ENCODE data around the gene RASSF4.

The RASSF4 gene, protein sequence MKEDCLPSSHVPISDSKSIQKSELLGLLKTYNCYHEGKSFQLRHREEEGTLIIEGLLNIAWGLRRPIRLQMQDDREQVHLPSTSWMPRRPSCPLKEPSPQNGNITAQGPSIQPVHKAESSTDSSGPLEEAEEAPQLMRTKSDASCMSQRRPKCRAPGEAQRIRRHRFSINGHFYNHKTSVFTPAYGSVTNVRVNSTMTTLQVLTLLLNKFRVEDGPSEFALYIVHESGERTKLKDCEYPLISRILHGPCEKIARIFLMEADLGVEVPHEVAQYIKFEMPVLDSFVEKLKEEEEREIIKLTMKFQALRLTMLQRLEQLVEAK

DNA sequence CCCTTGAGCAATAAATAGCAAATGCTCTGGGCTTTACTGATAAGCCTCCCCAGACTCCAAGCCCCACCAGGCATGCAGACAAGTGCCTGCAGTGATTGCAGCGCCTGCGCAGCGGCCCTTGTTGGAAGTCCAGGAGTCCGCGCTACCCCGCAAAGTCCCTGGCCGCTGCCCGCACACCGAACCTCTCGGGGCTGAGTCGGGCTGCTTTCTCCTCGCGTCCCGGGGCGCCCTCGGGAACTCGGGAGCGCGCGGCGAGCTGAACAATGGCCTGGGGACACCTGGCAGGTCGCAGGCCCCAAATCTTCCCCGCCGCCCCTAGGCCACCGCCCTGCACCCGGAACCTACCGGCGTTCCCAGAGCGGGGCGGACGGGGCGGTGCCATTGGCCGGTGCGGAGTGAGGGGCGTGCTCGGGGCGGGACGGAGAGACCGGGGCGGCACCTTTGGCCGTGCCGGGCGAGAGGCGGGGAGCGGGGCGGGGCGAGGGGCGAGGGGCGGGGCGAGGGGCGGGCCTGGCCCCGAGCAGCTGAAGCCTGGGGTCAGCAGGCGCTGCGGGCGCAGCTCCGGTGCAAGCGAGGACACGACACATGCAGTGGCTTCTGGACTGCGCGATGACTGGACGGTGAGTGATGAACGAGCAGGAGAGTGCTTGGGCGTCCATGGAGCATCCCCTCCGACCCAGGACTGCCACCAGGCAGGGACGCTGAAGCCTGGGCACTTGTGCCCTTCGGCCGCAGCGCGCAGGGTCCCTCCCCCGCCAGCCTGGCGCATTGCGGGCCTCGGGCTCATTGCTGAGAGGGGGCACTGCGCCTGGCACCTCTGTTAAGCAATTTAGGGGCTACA lies at the start of gene RASSF4:
Gene RASSF4, plus strand, starts transcription at position 556 of the 841 bp plus-strand sequence. CDS start 10,401 bp downstream, outside the sequence.
- Histone ChIP-seq H3K27me3 (ENCODE audit: control insufficient read depth in 2 of 2, insufficient read depth in 2 of 2, low read length in 2 of 2) (no peaks in the 10 kb centered on the region), H3K36me3 (ENCODE audit: control insufficient read depth in 2 of 2, insufficient read depth in 2 of 2, low read length in 2 of 2) (peaks cover 0 to 3% of the 10 kb centered on the region in 2 donors), H3K27ac (ENCODE audit: low read depth in 2 of 2, low read length in 2 of 2) (peak within 1 kb of the TSS; percentile 89), H3K4me3 (ENCODE audit: low read length in 2 of 2) (peak within 1 kb of the TSS; percentile 82 to 90), H3K9me3 (ENCODE audit: control insufficient read depth in 2 of 2, low read length in 2 of 2) (no peaks in the 10 kb centered on the region), H3K4me1 (ENCODE audit: control insufficient read depth in 2 of 2, insufficient read depth in 2 of 2, low read length in 2 of 2) (peaks cover 32% of the 10 kb centered on the region in 2 donors), H3K9ac (ENCODE audit: low read depth in 1 of 2, low read length in 2 of 2) (peak within 1 kb of the TSS; percentile 83 to 89)

DNA sequence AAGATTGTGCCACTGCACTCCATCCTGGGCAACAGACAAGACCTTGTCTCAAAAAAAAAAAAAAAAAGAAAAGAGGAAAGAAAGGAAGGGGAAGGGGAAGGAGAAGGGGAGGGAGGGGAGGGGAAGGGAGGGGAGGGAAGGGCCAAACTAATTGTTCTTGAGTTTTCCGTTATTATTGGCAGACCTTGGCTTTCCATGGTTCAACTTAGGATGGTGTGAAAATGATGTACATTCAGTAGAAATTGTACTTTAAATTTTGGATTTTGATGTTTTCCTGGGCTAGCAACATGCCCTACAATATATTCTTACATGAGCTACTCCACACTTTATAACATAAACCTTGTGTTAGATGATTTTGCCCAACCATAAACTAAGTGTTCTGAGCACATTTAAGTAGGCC lies 49.7 kb upstream of the RASSF4 start:
- Histone ChIP-seq H3K27ac (ENCODE audit: low read depth in 2 of 2, low read length in 2 of 2) (peak overlapping the region in 1 of 2 donors; percentile 80), H3K9ac (ENCODE audit: low read depth in 1 of 2, low read length in 2 of 2) (no peak overlapping the region), H3K27me3 (ENCODE audit: control insufficient read depth in 2 of 2, insufficient read depth in 2 of 2, low read length in 2 of 2) (no peaks in the 10 kb centered on the region), H3K4me1 (ENCODE audit: control insufficient read depth in 2 of 2, insufficient read depth in 2 of 2, low read length in 2 of 2) (peaks cover 24 to 38% of the 10 kb centered on the region in 2 donors), H3K36me3 (ENCODE audit: control insufficient read depth in 2 of 2, insufficient read depth in 2 of 2, low read length in 2 of 2) (no peaks in the 10 kb centered on the region), H3K9me3 (ENCODE audit: control insufficient read depth in 2 of 2, low read length in 2 of 2) (no peaks in the 10 kb centered on the region), H3K4me3 (ENCODE audit: low read length in 2 of 2) (no peak overlapping the region)

DNA sequence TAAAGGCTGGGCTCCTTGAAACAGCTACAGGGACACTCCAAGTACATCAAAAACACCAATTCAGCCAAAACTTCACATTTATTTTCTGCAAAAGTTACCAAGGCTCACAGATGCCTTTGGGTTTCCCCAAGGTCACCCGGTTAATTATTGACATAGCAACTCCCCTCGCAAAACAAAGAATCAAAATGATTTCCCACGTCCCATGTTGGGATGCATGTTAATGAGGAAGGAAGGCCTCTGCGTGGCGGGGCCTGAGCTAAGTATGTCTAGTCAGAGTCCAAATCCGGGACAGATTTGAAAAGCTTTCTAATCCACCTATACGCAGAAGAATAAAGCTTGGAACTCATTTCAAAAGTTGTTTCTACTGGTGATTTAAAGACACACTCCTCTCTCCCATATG lies 49.0 kb upstream of the RASSF4 start:
- no peaks in the 10 kb centered on the region for H3K9me3 ChIP-seq (ENCODE audit: control insufficient read depth in 2 of 2, low read length in 2 of 2)
- H3K9ac ChIP-seq (ENCODE audit: low read depth in 1 of 2, low read length in 2 of 2), result peak overlapping the region in 1 of 2 donors; percentile 41
- no peaks in the 10 kb centered on the region for H3K36me3 ChIP-seq (ENCODE audit: control insufficient read depth in 2 of 2, insufficient read depth in 2 of 2, low read length in 2 of 2)
- peaks cover 24 to 38% of the 10 kb centered on the region in 2 donors for H3K4me1 ChIP-seq (ENCODE audit: control insufficient read depth in 2 of 2, insufficient read depth in 2 of 2, low read length in 2 of 2)
- peak overlapping the region; percentile 80 to 85 for H3K27ac ChIP-seq (ENCODE audit: low read depth in 2 of 2, low read length in 2 of 2)
- no peaks in the 10 kb centered on the region for H3K27me3 ChIP-seq (ENCODE audit: control insufficient read depth in 2 of 2, insufficient read depth in 2 of 2, low read length in 2 of 2)
- peak overlapping the region; percentile 4 to 36 for H3K4me3 ChIP-seq (ENCODE audit: low read length in 2 of 2)

DNA sequence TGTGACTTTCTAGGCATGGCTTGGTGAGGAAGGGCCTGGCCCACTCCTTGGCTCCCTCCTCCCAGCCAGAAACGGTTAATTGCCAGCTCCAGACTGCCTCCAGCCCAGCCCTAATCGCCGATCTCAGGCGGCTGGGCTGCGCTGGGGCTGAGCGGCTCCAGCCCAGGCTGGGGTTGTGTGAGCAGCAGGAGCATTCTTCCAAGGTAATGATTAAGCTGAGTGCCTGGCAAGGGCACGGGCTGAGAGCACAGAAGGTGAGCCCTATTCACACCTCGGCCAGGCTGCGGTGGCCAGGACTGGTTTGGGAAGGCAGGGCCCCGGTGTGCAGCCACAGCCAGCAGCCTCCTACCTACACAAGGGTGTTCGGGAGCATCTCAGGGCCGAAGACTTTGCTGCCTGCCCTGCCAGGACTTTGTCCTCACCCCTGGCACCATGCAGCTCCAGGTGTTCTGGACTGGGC lies 48.5 kb upstream of the RASSF4 start, which contains the start of gene TMEM72:
Gene TMEM72, plus strand, starts transcription at position 257 of the 460 bp plus-strand sequence. Its CDS starts 176 bp downstream, at position 433.
- no peaks in the 10 kb centered on the region for H3K9me3 ChIP-seq (ENCODE audit: control insufficient read depth in 2 of 2, low read length in 2 of 2)
- peak within 1 kb of the TSS; percentile 38 to 65 for H3K4me3 ChIP-seq (ENCODE audit: low read length in 2 of 2)
- H3K4me1 ChIP-seq (ENCODE audit: control insufficient read depth in 2 of 2, insufficient read depth in 2 of 2, low read length in 2 of 2), result peaks cover 24 to 38% of the 10 kb centered on the region in 2 donors
- H3K27me3 ChIP-seq (ENCODE audit: control insufficient read depth in 2 of 2, insufficient read depth in 2 of 2, low read length in 2 of 2), result no peaks in the 10 kb centered on the region
- H3K9ac ChIP-seq (ENCODE audit: low read depth in 1 of 2, low read length in 2 of 2), result peak within 1 kb of the TSS; percentile 41 to 43
- no peaks in the 10 kb centered on the region for H3K36me3 ChIP-seq (ENCODE audit: control insufficient read depth in 2 of 2, insufficient read depth in 2 of 2, low read length in 2 of 2)
- peak within 1 kb of the TSS; percentile 80 to 85 for H3K27ac ChIP-seq (ENCODE audit: low read depth in 2 of 2, low read length in 2 of 2)

- no peaks in the 10 kb centered on the region for H3K27me3 ChIP-seq (ENCODE audit: control insufficient read depth in 2 of 2, insufficient read depth in 2 of 2, low read length in 2 of 2)
- no peaks in the 10 kb centered on the region for H3K9me3 ChIP-seq (ENCODE audit: control insufficient read depth in 2 of 2, low read length in 2 of 2)
- peak overlapping the region; percentile 38 to 65 for H3K4me3 ChIP-seq (ENCODE audit: low read length in 2 of 2)
- peak overlapping the region in 1 of 2 donors; percentile 41 for H3K9ac ChIP-seq (ENCODE audit: low read depth in 1 of 2, low read length in 2 of 2)
- H3K4me1 ChIP-seq (ENCODE audit: control insufficient read depth in 2 of 2, insufficient read depth in 2 of 2, low read length in 2 of 2), result peaks cover 24 to 38% of the 10 kb centered on the region in 2 donors
- peak overlapping the region; percentile 80 to 85 for H3K27ac ChIP-seq (ENCODE audit: low read depth in 2 of 2, low read length in 2 of 2)
- H3K36me3 ChIP-seq (ENCODE audit: control insufficient read depth in 2 of 2, insufficient read depth in 2 of 2, low read length in 2 of 2), result no peaks in the 10 kb centered on the region
Observed at GRCh38 chr10:44911951-44912350, 47.7 kb upstream of the RASSF4 start.

GRCh38 chr10:44913350-44914081 lies 46.1 kb upstream of the RASSF4 start:
- no peaks in the 10 kb centered on the region for H3K36me3 ChIP-seq (ENCODE audit: control insufficient read depth in 2 of 2, insufficient read depth in 2 of 2, low read length in 2 of 2)
- H3K27ac ChIP-seq (ENCODE audit: low read depth in 2 of 2, low read length in 2 of 2), result no peak overlapping the region
- H3K9ac ChIP-seq (ENCODE audit: low read depth in 1 of 2, low read length in 2 of 2), result no peak overlapping the region
- H3K9me3 ChIP-seq (ENCODE audit: control insufficient read depth in 2 of 2, low read length in 2 of 2), result no peaks in the 10 kb centered on the region
- no peaks in the 10 kb centered on the region for H3K27me3 ChIP-seq (ENCODE audit: control insufficient read depth in 2 of 2, insufficient read depth in 2 of 2, low read length in 2 of 2)
- H3K4me1 ChIP-seq (ENCODE audit: control insufficient read depth in 2 of 2, insufficient read depth in 2 of 2, low read length in 2 of 2), result peaks cover 24 to 38% of the 10 kb centered on the region in 2 donors
- H3K4me3 ChIP-seq (ENCODE audit: low read length in 2 of 2), result no peak overlapping the region

- H3K9me3 ChIP-seq (ENCODE audit: control insufficient read depth in 2 of 2, low read length in 2 of 2), result no peaks in the 10 kb centered on the region
- H3K36me3 ChIP-seq (ENCODE audit: control insufficient read depth in 2 of 2, insufficient read depth in 2 of 2, low read length in 2 of 2), result no peaks in the 10 kb centered on the region
- no peak overlapping the region for H3K27ac ChIP-seq (ENCODE audit: low read depth in 2 of 2, low read length in 2 of 2)
- H3K4me3 ChIP-seq (ENCODE audit: low read length in 2 of 2), result no peak overlapping the region
- H3K4me1 ChIP-seq (ENCODE audit: control insufficient read depth in 2 of 2, insufficient read depth in 2 of 2, low read length in 2 of 2), result peaks cover 17 to 29% of the 10 kb centered on the region in 2 donors
- H3K9ac ChIP-seq (ENCODE audit: low read depth in 1 of 2, low read length in 2 of 2), result no peak overlapping the region
- no peaks in the 10 kb centered on the region for H3K27me3 ChIP-seq (ENCODE audit: control insufficient read depth in 2 of 2, insufficient read depth in 2 of 2, low read length in 2 of 2)
Observed at GRCh38 chr10:44914891-44915290, 44.7 kb upstream of the RASSF4 start.

DNA sequence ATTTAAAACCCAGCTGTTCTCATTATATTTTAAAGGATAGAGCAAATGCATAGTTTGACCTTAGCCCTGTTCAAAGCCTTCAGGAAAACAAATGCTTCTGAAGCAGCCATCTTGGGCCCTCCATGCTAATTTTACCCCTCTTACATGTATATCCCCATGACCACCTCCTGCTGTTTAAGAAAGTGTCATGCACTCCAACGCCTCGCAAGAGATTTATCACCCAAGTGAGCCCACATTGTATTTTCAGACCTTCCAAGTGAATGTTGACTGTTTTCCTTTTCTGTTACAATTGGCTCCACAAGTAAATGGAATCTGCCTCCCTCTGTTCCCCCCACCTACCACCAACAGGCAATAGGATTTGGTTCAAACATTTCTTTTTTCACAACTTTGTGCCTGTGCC lies 43.2 kb upstream of the RASSF4 start:
- H3K4me3 ChIP-seq (ENCODE audit: low read length in 2 of 2), result no peak overlapping the region
- H3K27ac ChIP-seq (ENCODE audit: low read depth in 2 of 2, low read length in 2 of 2), result no peak overlapping the region
- H3K9me3 ChIP-seq (ENCODE audit: control insufficient read depth in 2 of 2, low read length in 2 of 2), result no peaks in the 10 kb centered on the region
- peaks cover 0 to 1% of the 10 kb centered on the region in 2 donors for H3K36me3 ChIP-seq (ENCODE audit: control insufficient read depth in 2 of 2, insufficient read depth in 2 of 2, low read length in 2 of 2)
- H3K27me3 ChIP-seq (ENCODE audit: control insufficient read depth in 2 of 2, insufficient read depth in 2 of 2, low read length in 2 of 2), result no peaks in the 10 kb centered on the region
- H3K4me1 ChIP-seq (ENCODE audit: control insufficient read depth in 2 of 2, insufficient read depth in 2 of 2, low read length in 2 of 2), result peaks cover 14 to 16% of the 10 kb centered on the region in 2 donors
- no peak overlapping the region for H3K9ac ChIP-seq (ENCODE audit: low read depth in 1 of 2, low read length in 2 of 2)

GRCh38 chr10:44917848-44918247 lies 41.8 kb upstream of the RASSF4 start:
- Histone ChIP-seq H3K9me3 (ENCODE audit: control insufficient read depth in 2 of 2, low read length in 2 of 2) (no peaks in the 10 kb centered on the region), H3K27me3 (ENCODE audit: control insufficient read depth in 2 of 2, insufficient read depth in 2 of 2, low read length in 2 of 2) (no peaks in the 10 kb centered on the region), H3K27ac (ENCODE audit: low read depth in 2 of 2, low read length in 2 of 2) (no peak overlapping the region), H3K4me3 (ENCODE audit: low read length in 2 of 2) (no peak overlapping the region), H3K4me1 (ENCODE audit: control insufficient read depth in 2 of 2, insufficient read depth in 2 of 2, low read length in 2 of 2) (peaks cover 3 to 4% of the 10 kb centered on the region in 2 donors), H3K36me3 (ENCODE audit: control insufficient read depth in 2 of 2, insufficient read depth in 2 of 2, low read length in 2 of 2) (peaks cover 0 to 1% of the 10 kb centered on the region in 2 donors), H3K9ac (ENCODE audit: low read depth in 1 of 2, low read length in 2 of 2) (no peak overlapping the region)
